Body of pancreas (tissue), 4 donors: ENCODE measurements around the gene ACOD1. TPM values are rescaled to one million over a fixed set of nuclear protein-coding genes. Genes with fewer than 3 reads are reported as not detected.
"Not testable (repeated sequence)": the region's sequence is repeated elsewhere in the genome, so short reads cannot be mapped to it uniquely, and the experiment has no call there.

Experiments used
- ATAC-seq: fragments of 150-250 bp; one replicate; pipeline ENCODE4 v1.9.1; 2016
- DNase-seq, 4 donors: peaks; one replicate each; pipeline ENCODE4 v3.0.0-alpha.2; 2019
- H3K27ac ChIP-seq, 4 donors: fragments of 200-600 bp; sonication (generic); 1 replicate in 3 of 4; 2 replicates in 1 of 4; pipeline versions ENCODE4 v1.5.1 to v1.6.1; 2016 to 2019; ENCODE audit warnings: mild to moderate bottlenecking in 1 of 4, mixed read lengths in 1 of 4, moderate library complexity in 1 of 4
- H3K27me3 ChIP-seq, 2 donors: fragments of 200-600 bp; sonication (generic); one replicate each; pipeline ENCODE4 v1.6.0; 2016; ENCODE audit warnings: mild to moderate bottlenecking in 1 of 2
- H3K36me3 ChIP-seq, 2 donors: fragments of 200-600 bp; sonication (generic); replicated peaks in 1 of 2; 2 replicates each; pipeline ENCODE4 v1.5.1; 2016; ENCODE audit warnings: low read depth in 2 of 2; ENCODE audit not compliant: insufficient read depth in 1 of 2
- H3K4me1 ChIP-seq: fragments of 200-600 bp; sonication (generic); one replicate; pipeline ENCODE4 v1.6.0; 2016
- H3K4me3 ChIP-seq, 2 donors: fragments of 200-600 bp; sonication (generic); 1 replicate in 1 of 2; 2 replicates in 1 of 2; pipeline ENCODE4 v1.5.1; 2016 to 2019
- H3K9me3 ChIP-seq, 3 donors: fragments of 200-600 bp; sonication (generic); 1 replicate in 2 of 3; 2 replicates in 1 of 3; pipeline ENCODE4 v1.5.1; 2016
- CTCF ChIP-seq, 7 experiments: fragments of 450-650 bp in 4 of 7; fragments of 200-600 bp in 3 of 7; sonication (generic) in 3 of 7; IDR thresholded peaks; one replicate each; pipeline ENCODE4 v1.5.1; 2016 to 2019; ENCODE audit warnings: antibody characterized with exemption in 7 of 7
- POLR2A ChIP-seq, 3 donors: fragments of 450-650 bp; IDR thresholded peaks; one replicate each; pipeline ENCODE4 v1.6.1; 2016; ENCODE audit warnings: antibody characterized with exemption in 3 of 3, mild to moderate bottlenecking in 2 of 3
- WGBS, 2 donors: methylation state at CpG; one replicate each; pipeline ENCODE4 v1.1.5; 2017; 5-methylcytosine and 5-hydroxymethylcytosine counted together
- intact Hi-C: fragments of 100-400 bp; cut with DNase I; formaldehyde crosslinking; loops from one replicate; pipeline ENCODE4 v1.15.1; 2023
- total RNA-seq, 2 donors: library from RNA; depleted of rRNA; stranded (reverse); fragments of >200 nt; gene quantifications; one replicate each; pipeline ENCODE4 v1.1.0, GENCODE V29; 2016

The ACOD1 gene
- total RNA-seq, 2 donors from 2014 or later, result not detected

GRCh38 chr13:76954538-76954937 is 6.2 kb downstream of the ACOD1 start:
- no peak for TF ChIP-seq CTCF (IDR thresholded peaks at IDR 0.05)
- no peak for TF ChIP-seq POLR2A (IDR thresholded peaks at IDR 0.05)
- WGBS, 2 donors, result 65 to 66% methylated on average over 5 to 6 of the region's 6 CpGs
- H3K27me3 ChIP-seq, result no peaks in the 10 kb centered on the region
- ATAC-seq (no peak), DNase-seq (no peak)
- H3K4me1 ChIP-seq, result no peaks in the 10 kb centered on the region
- no peaks in the 10 kb centered on the region for H3K36me3 ChIP-seq
- H3K27ac ChIP-seq, result no peak overlapping the region
- peaks cover 0 to 3% (median 0%) of the 10 kb centered on the region in 3 donors for H3K9me3 ChIP-seq
- intact Hi-C loops, result no loop called here
- no peak overlapping the region for H3K4me3 ChIP-seq

- TF ChIP-seq POLR2A (IDR thresholded peaks at IDR 0.05), result no peak
- no peak for TF ChIP-seq CTCF (IDR thresholded peaks at IDR 0.05)
- Histone ChIP-seq H3K27ac (no peak overlapping the region), H3K27me3 (no peaks in the 10 kb centered on the region), H3K36me3 (no peaks in the 10 kb centered on the region), H3K4me1 (no peaks in the 10 kb centered on the region), H3K9me3 (peaks cover 0 to 10% (median 0%) of the 10 kb centered on the region in 3 donors), H3K4me3 (no peak overlapping the region)
- WGBS, 2 donors, result 46 to 66% methylated on average over 4 of the region's 4 CpGs
- intact Hi-C loops, result no loop called here
- ATAC-seq (no peak), DNase-seq (no peak)
Measured at GRCh38 chr13:76955193-76955592, 6.9 kb downstream of the ACOD1 start.

GRCh38 chr13:76955661-76956060 is 7.3 kb downstream of the ACOD1 start:
- DNase-seq, result no peak
- H3K27ac ChIP-seq, result no peak overlapping the region
- peaks cover 0 to 14% (median 0%) of the 10 kb centered on the region in 3 donors for H3K9me3 ChIP-seq
- no peak for ATAC-seq
- TF ChIP-seq POLR2A (IDR thresholded peaks at IDR 0.05) (no peak), CTCF (IDR thresholded peaks at IDR 0.05) (no peak)
- H3K27me3 ChIP-seq, result no peaks in the 10 kb centered on the region
- intact Hi-C loops, result no loop called here
- no peaks in the 10 kb centered on the region for H3K4me1 ChIP-seq
- WGBS, 2 donors, result 76 to 85% methylated on average over 5 of the region's 5 CpGs
- no peak overlapping the region for H3K4me3 ChIP-seq
- H3K36me3 ChIP-seq, result no peaks in the 10 kb centered on the region

- no peak for DNase-seq
- TF ChIP-seq POLR2A (IDR thresholded peaks at IDR 0.05) (no peak), CTCF (IDR thresholded peaks at IDR 0.05) (no peak)
- WGBS, 2 donors, result 28 to 37% methylated on average over 4 of the region's 4 CpGs
- peaks cover 0 to 18% (median 0%) of the 10 kb centered on the region in 3 donors for H3K9me3 ChIP-seq
- H3K27me3 ChIP-seq, result no peaks in the 10 kb centered on the region
- H3K36me3 ChIP-seq, result no peaks in the 10 kb centered on the region
- ATAC-seq, result no peak
- no peaks in the 10 kb centered on the region for H3K4me1 ChIP-seq
- H3K27ac ChIP-seq, result no peak overlapping the region
- intact Hi-C loops, result no loop called here
- no peak overlapping the region for H3K4me3 ChIP-seq
Measured at GRCh38 chr13:76958841-76959432, 10.6 kb downstream of the ACOD1 start.

GRCh38 chr13:76959734-76960133 is 11.4 kb downstream of the ACOD1 start:
- H3K27me3 ChIP-seq, H3K36me3 ChIP-seq, ATAC-seq, DNase-seq, H3K4me3 ChIP-seq, H3K27ac ChIP-seq, H3K4me1 ChIP-seq, intact Hi-C loops: not testable (repeated sequence)
- peaks cover 0 to 18% (median 0%) of the 10 kb centered on the region in 3 donors for H3K9me3 ChIP-seq
